GM18505 (cell line): ENCODE results near the gene OR5B21.

Source experiments
- ATAC-seq: cut with Tn5 transposase; IDR thresholded peaks from one replicate; pipeline ENCODE4 v1.9.1; 2021; ENCODE audit not compliant: unreplicated experiment
- POLR2A ChIP-seq: IDR thresholded peaks from 4 replicates; pipeline ENCODE4 v1.6.1; 2011; ENCODE audit warnings: borderline replicate concordance; ENCODE audit not compliant: insufficient read depth, insufficient read length; ENCODE audit errors: extremely low read depth

Gene OR5B21

DNA sequence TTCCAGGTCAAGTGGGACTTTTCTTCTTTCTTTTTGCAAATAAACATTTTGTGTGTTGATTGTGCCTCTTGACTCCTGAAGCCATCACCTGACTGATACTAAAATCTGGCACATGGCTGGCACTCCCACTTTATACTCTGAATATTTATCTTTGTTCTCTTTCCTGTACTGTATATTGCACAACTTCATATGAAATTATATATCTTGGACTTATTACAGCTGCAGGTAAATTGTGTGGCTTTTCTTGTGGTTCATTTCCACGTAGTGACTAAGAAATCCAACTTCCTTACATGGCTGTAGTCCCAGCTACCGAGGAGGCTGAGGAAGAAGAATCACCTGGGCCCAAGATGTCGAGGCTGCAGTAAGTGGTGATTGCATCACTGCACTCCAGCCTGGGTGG is 42.2 kb downstream of the OR5B21 start:
- no peak for ATAC-seq
- TF ChIP-seq POLR2A: no peak
